ENCODE results near the gene RAPGEF2. TPM values are rescaled to one million over a fixed set of nuclear protein-coding genes. Genes with fewer than 3 reads are reported as not detected.
"Not testable (repeated sequence)": the region's sequence is repeated elsewhere in the genome, so short reads cannot be mapped to it uniquely, and the experiment has no call there.

RAPGEF2 gene
- total and polyA plus RNA-seq, 8 donors: 3.3 to 78.1 (median 37.2) TPM

DNA sequence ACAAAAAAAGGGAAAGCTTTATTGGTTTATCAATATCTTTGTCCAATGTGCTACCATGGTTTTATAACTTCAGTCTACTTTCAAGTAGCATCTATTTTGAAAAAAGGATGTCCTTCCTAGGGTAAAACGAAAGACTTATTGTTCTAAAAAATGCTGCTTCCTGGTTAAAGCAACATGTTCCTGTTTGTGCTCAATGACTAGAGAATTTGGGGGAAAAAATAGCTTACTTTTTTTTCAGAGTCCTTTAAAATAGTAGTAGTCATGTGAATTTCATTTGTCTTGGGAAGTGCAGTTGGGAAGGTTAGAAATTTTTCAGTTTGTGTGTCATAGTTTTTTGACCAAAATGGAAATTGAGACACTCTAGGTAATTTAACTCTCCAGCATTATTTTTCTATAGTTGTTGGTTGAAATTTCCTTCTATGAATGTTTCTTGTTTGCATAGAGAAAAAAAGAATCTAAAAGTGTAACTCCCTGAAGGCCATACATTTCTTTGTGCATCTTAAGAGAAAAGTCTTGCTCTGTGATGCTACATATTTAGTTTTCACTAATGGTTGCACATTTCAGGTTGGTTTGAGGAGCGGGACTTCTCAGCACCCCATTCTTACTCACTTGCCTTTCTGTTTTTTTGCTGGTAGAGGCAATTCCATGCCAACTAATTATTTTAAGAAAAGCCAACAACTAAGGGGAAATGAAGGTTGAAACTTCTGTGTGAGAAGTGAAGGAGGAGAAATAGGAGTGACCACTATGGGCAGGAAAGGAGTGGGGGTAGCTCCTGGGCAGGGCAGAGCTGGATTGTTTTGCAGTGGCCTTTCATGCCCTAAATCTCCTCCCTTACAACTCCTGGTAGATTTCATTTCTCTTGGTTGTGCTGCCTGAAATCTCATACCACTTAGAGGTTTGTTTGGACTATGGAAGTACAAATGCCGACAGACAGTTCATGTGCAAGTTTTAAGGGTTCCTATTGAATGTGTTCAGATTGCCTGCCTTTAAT, 76.4 kb downstream of the RAPGEF2 start:
- intact Hi-C loops (cut with DNase I; ENCODE audit: low total_unique reads): loop anchor here (10.0 kb wide), 2 partner anchors 314 to 454 kb away; partner anchors contain the start of gene PPID
- DNase-seq: no peak
- WGBS, 5 donors: 53 to 65% (median 62%) methylated on average over 3 of the region's 3 CpGs
- Histone ChIP-seq H3K36me3 (no peaks in the 10 kb centered on the region), H3K4me3 (peak overlapping the region in 2 of 4 donors; percentile 7 to 14), H3K4me1 (peaks cover 17 to 74% (median 37%) of the 10 kb centered on the region in 4 donors), H3K9me3 (no peaks in the 10 kb centered on the region), H3K27me3 (no peaks in the 10 kb centered on the region), H3K27ac (peak overlapping the region in 4 of 5 donors; percentile 2 to 69 (median 53))
- no peak for TF ChIP-seq POLR2A (IDR thresholded peaks at IDR 0.05)
- no peak for TF ChIP-seq POLR2AphosphoS5 (IDR thresholded peaks at IDR 0.05)
- no peak for TF ChIP-seq EP300 (IDR thresholded peaks at IDR 0.05)
- TF ChIP-seq, protein P1, sequence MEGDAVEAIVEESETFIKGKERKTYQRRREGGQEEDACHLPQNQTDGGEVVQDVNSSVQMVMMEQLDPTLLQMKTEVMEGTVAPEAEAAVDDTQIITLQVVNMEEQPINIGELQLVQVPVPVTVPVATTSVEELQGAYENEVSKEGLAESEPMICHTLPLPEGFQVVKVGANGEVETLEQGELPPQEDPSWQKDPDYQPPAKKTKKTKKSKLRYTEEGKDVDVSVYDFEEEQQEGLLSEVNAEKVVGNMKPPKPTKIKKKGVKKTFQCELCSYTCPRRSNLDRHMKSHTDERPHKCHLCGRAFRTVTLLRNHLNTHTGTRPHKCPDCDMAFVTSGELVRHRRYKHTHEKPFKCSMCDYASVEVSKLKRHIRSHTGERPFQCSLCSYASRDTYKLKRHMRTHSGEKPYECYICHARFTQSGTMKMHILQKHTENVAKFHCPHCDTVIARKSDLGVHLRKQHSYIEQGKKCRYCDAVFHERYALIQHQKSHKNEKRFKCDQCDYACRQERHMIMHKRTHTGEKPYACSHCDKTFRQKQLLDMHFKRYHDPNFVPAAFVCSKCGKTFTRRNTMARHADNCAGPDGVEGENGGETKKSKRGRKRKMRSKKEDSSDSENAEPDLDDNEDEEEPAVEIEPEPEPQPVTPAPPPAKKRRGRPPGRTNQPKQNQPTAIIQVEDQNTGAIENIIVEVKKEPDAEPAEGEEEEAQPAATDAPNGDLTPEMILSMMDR (IDR thresholded peaks at IDR 0.05): no peak

DNA sequence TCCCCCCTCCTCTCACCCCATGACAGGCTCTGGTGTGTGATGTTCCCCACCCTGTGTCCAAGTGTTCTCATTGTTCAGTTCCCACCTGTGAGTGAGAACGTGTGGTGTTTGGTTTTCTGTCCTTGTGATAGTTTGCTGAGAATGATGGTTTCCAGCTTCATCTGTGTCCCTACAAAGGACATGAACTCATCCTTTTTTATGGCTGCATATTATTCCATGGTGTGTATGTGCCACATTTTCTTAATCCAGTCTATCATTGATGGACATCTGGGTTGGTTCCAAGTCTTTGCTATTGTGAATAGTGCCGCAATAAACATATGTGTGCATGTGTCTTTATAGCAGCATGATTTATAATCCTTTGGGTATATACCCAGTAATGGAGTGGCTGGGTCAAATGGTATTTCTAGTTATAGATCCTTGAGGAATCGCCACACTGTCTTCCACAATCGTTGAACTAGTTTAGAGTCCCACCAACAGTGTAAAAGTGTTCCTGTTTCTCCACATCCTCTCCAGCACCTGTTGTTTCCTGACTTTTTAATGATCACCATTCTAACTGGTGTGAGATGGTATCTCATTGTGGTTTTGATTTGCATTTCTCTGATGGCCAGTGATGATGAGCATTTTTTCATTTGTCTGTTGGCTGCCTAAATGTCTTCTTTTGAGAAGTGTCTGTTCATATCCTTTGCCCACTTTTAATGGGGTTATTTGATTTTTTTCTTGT, 81.2 kb downstream of the RAPGEF2 start:
- peaks cover 0 to 50% (median 22%) of the 10 kb centered on the region in 4 donors for H3K4me1 ChIP-seq
- DNase-seq; H3K9me3 ChIP-seq; H3K27ac ChIP-seq; intact Hi-C loops (cut with DNase I; ENCODE audit: low total_unique reads); H3K4me3 ChIP-seq; H3K27me3 ChIP-seq; H3K36me3 ChIP-seq: not testable (repeated sequence)
- WGBS, 5 donors: 83 to 97% (median 94%) methylated on average over 3 to 4 of the region's 4 CpGs

DNA sequence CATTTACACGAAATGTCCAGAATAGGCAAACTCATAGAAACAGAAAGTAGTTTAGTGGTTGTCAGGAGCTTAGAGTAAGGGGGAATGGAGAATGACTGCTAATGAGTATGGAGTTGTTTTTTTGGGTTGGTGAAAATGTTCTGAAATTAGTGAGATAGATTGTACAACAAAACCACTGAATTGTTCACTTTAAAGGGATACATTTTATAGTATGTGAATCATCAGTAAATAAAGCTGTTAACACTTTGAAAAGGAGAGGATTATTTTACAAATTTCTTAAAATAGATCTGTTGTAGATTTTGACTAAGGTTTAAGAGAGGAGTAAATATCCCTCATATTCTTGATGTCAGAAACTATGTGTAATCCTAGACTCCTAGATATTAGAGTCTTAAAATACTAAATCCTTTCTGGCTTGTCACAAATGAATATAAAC, 82.7 kb downstream of the RAPGEF2 start:
- peaks cover 0 to 35% (median 11%) of the 10 kb centered on the region in 4 donors for H3K4me1 ChIP-seq
- WGBS, 5 donors: 76 to 87% (median 78%) methylated on average over 1 of the region's 1 CpG
- H3K9me3 ChIP-seq: no peaks in the 10 kb centered on the region
- DNase-seq: no peak
- H3K27ac ChIP-seq: no peak overlapping the region
- no peak overlapping the region for H3K4me3 ChIP-seq
- no peaks in the 10 kb centered on the region for H3K36me3 ChIP-seq
- intact Hi-C loops (cut with DNase I; ENCODE audit: low total_unique reads): no loop called here
- no peaks in the 10 kb centered on the region for H3K27me3 ChIP-seq
- TF ChIP-seq POLR2A (IDR thresholded peaks at IDR 0.05) (no peak), EP300 (IDR thresholded peaks at IDR 0.05) (no peak), POLR2AphosphoS5 (IDR thresholded peaks at IDR 0.05) (no peak)
- TF ChIP-seq, protein P1 (IDR thresholded peaks at IDR 0.05): no peak

DNA sequence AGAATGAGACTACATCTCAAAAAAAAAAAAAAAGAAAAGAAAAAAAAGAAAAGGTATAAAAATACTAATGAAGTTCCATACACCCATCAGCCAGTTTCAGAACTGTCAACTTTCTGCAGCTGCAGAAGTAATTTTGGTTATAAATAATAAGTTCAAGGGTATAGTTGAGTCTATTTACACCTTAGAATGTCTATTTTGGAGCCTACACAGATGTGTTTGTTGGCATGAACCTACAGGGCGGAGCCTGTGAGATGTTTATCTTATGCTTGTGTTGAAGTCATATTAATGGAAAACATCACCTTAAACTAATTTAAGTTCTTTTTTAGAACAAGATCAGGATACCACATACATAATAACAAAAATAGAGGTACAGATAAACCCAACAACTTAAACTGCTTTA, 85.8 kb downstream of the RAPGEF2 start:
- no peak for DNase-seq
- WGBS, 5 donors: 84 to 95% (median 91%) methylated on average over 1 of the region's 1 CpG
- Histone ChIP-seq H3K4me3 (no peak overlapping the region), H3K27ac (no peak overlapping the region), H3K4me1 (peaks cover 0 to 39% (median 13%) of the 10 kb centered on the region in 4 donors), H3K27me3 (no peaks in the 10 kb centered on the region), H3K36me3 (peaks cover 0 to under 1% (median 0%) of the 10 kb centered on the region in 4 donors), H3K9me3 (no peaks in the 10 kb centered on the region)
- intact Hi-C loops (cut with DNase I; ENCODE audit: low total_unique reads): no loop called here
- no peak for TF ChIP-seq POLR2A (IDR thresholded peaks at IDR 0.05)
- TF ChIP-seq, protein P1 (IDR thresholded peaks at IDR 0.05): no peak
- TF ChIP-seq POLR2AphosphoS5 (IDR thresholded peaks at IDR 0.05): no peak
- no peak for TF ChIP-seq EP300 (IDR thresholded peaks at IDR 0.05)

Data from stomach (tissue), 9 donors.